Activated CD4-positive, CD25-positive, alpha-beta regulatory T cell treated with anti-CD3 and anti-CD28 coated beads, Interleukin-2, amount 50 U/mL, for 16 hours (primary cell): ENCODE data around the gene TOMM40L.
A peak's percentile ranks its signal among the peaks of the same experiment; 100 is the strongest.
"Not testable (repeated sequence)": the region's sequence is repeated elsewhere in the genome, so short reads cannot be mapped to it uniquely, and the experiment has no call there.

Experiments used
- DNase-seq: peaks from one replicate; pipeline ENCODE4 v3.0.0-alpha.2; 2020; ENCODE audit warnings: low read depth, low spot score

The TOMM40L gene

GRCh38 chr1:161222175-161223019 is 3.5 kb upstream of the TOMM40L start:
- DNase-seq = no peak

DNA sequence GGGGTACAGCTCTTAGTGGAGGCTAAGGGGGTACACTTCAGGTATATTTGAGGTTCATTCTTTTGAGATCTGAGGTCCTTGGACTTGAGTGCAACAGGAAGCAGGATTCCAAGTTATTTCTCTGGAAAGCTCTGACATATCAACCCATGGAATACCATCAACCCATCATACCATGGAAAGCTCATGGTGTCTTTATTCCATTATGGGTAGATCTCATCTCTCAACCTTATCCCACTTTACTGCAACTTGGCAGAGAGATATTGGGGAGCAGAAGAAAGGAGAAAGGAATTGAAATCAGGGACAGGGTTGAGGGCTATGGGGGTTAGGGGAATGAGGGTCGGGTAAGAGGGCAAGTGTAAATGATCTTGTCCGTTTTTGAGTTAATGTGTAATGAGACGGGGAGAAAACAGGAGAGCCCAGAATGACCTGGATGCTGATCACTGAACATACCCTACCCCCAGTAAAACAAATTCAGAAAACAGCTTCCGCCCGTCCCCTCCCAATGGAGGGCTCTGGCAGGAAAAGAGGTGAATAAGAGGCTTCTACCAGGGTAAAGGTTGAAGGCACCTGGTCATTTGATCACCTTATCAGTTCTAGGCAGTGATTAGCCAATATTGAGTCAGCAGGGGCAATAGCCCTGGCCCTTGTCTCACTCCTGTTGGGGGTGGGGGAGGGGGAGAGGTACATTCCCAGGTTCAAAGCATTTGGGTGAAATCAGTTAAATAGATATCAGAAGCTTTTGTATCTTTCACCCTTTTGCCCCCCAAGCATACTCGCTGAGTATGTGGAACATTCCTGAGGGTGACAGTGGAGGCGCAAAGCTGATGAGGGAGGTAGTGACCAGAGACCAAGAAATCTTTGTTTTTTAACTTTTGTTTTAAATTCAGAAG is 1.8 kb upstream of the TOMM40L start:
- no peak for DNase-seq

- not testable (repeated sequence) for DNase-seq
These were observed 1.2 kb upstream of the TOMM40L start for GRCh38 chr1:161224695-161225087.

GRCh38 chr1:161225178-161225533 is 704 bp upstream of the TOMM40L start:
- DNase-seq = no peak

GRCh38 chr1:161226320-161226711 is 456 bp downstream of the TOMM40L start:
- no peak for DNase-seq

DNA sequence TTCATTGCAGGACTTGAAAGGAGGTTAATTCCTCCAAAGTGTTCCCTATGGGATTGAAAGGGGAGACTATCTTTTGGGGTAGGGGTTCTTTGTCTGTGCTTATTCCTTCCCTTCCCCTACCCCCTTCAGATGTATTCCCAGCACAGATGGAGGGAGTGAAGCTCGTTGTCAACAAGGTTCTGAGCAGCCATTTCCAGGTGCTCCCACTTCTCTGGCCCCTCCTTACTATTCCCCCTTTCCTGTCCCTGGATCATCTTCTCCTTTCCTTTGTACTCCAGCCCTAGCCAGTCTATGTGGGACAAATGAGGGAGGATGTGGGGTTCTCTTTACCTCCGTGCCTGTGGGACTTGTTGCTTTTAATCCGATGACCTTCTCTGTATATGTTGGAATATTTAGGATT is 899 bp downstream of the TOMM40L start:
- DNase-seq = no peak

GRCh38 chr1:161227196-161227871 is 1.5 kb downstream of the TOMM40L start:
- DNase-seq = peak; percentile 80

GRCh38 chr1:161228032-161228431 is 2.2 kb downstream of the TOMM40L start:
- DNase-seq = no peak

GRCh38 chr1:161229896-161230295 is 4.0 kb downstream of the TOMM40L start:
- DNase-seq = no peak

DNA sequence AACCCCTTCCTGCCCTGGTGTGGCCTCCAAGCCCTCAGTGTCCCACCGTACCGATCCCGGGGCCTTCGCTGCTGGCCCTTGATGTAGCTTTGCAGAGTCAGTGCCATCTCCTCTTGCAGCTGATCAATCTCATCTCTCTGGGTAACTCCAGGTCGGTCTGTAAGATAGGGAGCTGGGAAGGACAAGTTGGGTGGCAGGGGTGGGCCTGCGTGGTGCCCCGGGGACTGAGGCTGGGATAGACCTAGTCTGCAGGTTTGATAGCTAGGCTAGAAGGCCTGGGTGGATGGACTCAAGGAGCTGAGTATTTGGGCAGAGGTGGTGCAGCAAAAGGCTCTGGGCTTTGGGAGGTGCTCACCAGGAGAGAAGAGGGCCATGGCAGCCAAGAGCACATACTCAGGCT is 4.9 kb downstream of the TOMM40L start:
- no peak for DNase-seq

- no peak for DNase-seq
These were observed 7.2 kb downstream of the TOMM40L start for GRCh38 chr1:161233102-161233501.

- no peak for DNase-seq
These were observed 10.3 kb downstream of the TOMM40L start for GRCh38 chr1:161235957-161236775.

DNA sequence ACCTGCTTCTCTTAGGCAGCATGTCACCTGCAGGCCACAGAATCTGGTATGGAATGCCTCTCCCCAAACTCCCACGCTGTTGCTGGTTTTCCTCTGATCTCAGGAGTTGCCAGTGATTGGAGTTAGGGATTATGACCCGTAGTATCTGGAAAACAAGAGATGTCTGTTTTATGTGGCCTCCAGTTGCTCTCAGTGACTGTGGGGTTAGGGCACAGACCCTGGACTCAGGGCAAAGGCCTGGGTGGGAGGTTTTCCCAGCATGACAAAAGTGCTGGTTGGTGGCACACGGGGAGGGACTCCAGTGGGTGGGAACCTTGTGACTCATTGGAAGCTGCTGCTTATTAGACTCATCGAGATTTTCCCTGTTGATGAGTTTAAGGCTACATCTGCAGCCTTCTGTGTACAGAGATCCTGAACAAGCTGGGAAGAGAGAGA is 12.2 kb downstream of the TOMM40L start, which contains the start of gene NR1I3:
Gene NR1I3, minus strand, starts transcription at position 165 of the 435 bp plus-strand sequence. CDS start 1,638 bp downstream, outside the sequence.
- no peak for DNase-seq

DNA sequence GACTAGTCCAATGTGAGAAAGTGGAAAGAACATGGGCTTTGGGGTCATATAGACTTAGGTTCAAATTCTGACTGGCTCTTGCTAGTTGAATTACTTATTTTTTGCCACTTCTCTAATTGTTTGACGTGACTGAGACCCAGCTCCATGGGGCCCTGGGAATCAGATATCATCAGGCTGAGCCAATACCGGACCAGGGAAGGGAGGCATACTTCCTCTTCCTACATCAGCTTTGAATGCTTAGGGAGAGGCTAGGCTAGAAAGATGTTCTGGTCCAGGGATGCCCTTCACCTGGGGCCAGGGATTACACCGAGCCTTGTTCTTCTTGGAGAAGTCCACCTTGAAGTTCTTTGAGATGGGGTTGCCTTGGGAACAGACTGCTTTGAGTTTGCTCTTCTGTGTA is 15.8 kb downstream of the TOMM40L start:
- no peak for DNase-seq

DNA sequence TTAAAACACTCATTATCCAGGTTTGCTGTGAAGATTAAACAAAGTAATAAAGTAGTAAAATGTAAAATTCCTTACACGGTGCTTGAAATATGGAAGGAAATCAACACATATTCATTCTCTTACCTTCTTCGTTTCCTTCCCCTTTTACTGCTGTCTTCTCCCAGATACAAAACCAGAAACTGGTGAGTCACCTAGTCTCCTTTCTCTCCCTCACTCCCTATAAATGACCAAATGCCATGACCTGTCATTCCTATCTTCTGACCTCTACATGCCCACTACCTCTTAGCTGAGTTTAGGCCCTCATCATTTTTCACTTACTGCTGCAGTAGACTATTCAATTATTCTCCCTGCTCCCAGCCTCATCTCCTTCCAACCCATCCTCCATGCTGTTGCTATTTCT is 16.5 kb downstream of the TOMM40L start:
- DNase-seq = no peak

- no peak for DNase-seq
These were observed 19.0 kb downstream of the TOMM40L start for GRCh38 chr1:161244888-161245287.

DNA sequence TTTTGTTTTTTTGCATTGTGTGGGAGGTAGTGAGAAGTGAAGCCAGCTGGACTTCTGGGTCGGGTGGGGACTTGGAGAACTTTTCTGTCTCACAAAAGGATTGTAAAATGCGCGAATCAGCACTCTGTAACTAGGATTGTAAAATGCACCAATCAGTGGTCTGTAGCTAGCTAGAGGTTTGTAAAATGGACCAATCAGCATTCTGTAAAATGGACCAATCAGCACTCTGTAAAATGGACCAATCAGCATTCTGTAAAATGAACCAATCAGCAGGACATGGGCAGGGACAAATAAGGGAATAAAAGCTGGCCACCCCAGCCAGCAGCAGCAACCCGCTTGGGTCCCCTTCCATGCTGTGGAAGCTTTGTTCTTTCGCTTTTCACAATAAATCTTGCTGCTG is 24.2 kb downstream of the TOMM40L start:
- DNase-seq = not testable (repeated sequence)

DNA sequence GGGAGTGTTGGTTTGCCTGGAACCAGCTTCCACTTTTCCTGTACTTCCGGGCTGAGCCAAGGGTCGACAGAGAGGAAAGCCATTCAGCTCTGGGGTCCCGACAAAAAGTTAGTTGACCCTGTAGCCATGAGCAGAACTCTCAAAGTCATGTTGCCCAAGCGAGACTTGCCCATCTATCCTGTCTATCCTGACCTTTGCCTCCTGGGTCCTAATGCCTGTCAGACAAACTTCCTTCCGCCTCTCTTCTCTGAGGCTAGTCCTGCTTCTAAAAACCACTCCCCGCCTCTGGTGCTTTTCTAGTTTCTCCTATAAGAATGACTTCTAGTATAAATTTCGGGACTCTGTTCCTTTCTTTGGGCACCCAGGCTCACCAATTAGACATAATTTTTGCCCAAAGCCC is 25.0 kb downstream of the TOMM40L start:
- DNase-seq = no peak

- no peak for DNase-seq
These were observed 25.7 kb downstream of the TOMM40L start for GRCh38 chr1:161251579-161251978.

DNA sequence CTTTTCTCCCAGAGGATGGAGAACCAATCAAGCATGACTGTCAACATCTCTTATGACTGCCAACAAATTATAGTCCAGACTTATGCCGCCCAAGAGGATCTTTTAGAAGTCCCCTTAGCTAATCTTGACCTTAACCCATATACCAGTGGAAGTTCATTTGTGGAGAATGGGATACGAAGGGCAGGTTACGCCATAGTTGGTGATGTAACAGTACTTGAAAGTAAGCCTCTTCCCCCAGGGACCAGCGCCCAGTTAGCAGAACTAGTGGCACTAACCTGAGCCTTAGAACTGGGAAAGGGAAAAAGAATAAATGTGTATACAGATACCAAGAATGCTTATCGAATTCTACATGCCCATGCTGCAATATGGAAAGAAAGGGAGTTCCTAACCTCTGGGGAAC is 29.4 kb downstream of the TOMM40L start:
- not testable (repeated sequence) for DNase-seq

GRCh38 chr1:161255955-161256520 is 30.2 kb downstream of the TOMM40L start:
- not testable (repeated sequence) for DNase-seq
